ENCODE data around the gene ASPRV1.

- TF ChIP-seq POLR2A (IDR thresholded peaks at IDR 0.05; ENCODE audit: low read length) (no peak), GATA1 (IDR thresholded peaks at IDR 0.05; ENCODE audit: low read depth, low read length) (no peak)
Observed at GRCh38 chr2:69959425-69959824, 2.0 kb downstream of the ASPRV1 start.

All from erythroblast (primary cell).